H1 (cell line): ENCODE data around the gene NOS1AP. TPM values are rescaled to one million over a fixed set of nuclear protein-coding genes. Genes with fewer than 3 reads are reported as not detected.

Experiments used
- CTCF ChIA-PET: fragments of 300-600 bp; sonication (Branson Sonifier 250); formaldehyde crosslinking; loops from one replicate; lab custom pipeline; 2021; ENCODE audit not compliant: partially characterized antibody; lab: Charles Lee
- POLR2A ChIA-PET: fragments of 300-600 bp; sonication (Branson Sonifier 250); formaldehyde crosslinking; loops from one replicate; lab custom pipeline; 2021; ENCODE audit warnings: inconsistent platforms; ENCODE audit not compliant: partially characterized antibody; lab: Charles Lee
- DNase-seq, 2 experiments: peaks; one replicate each; pipeline versions ENCODE4 v3.0.0 to v3.0.0-alpha.2; 2010 to 2022; ENCODE audit warnings: low spot score in 2 of 2, low read depth in 1 of 2, mixed read lengths in 1 of 2
- FAIRE-seq: peaks from 2 replicates; lab custom pipeline; 2011; peaks lifted over from hg19 to GRCh38; lab: Jason Lieb, UNC
- H2AFZ ChIP-seq: 2 replicates; pipeline ENCODE4 v1.8.1; 2012; ENCODE audit warnings: low read length, inconsistent platforms
- H2AK5ac ChIP-seq: 2 replicates; pipeline ENCODE4 v1.6.1; 2013; ENCODE audit warnings: low read depth, low read length
- H2BK120ac ChIP-seq: replicated peaks from 2 replicates; pipeline ENCODE3; 2013; ENCODE audit warnings: low read depth, low read length, inconsistent platforms
- H2BK12ac ChIP-seq: 2 replicates; pipeline ENCODE4 v1.6.1; 2013; ENCODE audit warnings: low read depth, low read length
- H2BK15ac ChIP-seq: 2 replicates; pipeline ENCODE4 v1.6.1; 2013; ENCODE audit warnings: low read length
- H2BK20ac ChIP-seq: 2 replicates; pipeline ENCODE4 v1.6.1; 2013; ENCODE audit warnings: low read length
- H2BK5ac ChIP-seq: 2 replicates; pipeline ENCODE4 v1.6.1; 2013; ENCODE audit warnings: low read depth, low read length
- H3K14ac ChIP-seq: 2 replicates; pipeline ENCODE4 v1.6.1; 2013; ENCODE audit warnings: inconsistent platforms; ENCODE audit not compliant: insufficient read length
- H3K18ac ChIP-seq: 2 replicates; pipeline ENCODE4 v1.6.1; 2013; ENCODE audit warnings: low read length; ENCODE audit errors: extremely low read depth
- H3K23ac ChIP-seq: 2 replicates; pipeline ENCODE4 v1.6.1; 2013; ENCODE audit warnings: inconsistent platforms; ENCODE audit not compliant: insufficient read length
- H3K23me2 ChIP-seq: 2 replicates; pipeline ENCODE4 v1.6.1; 2013; ENCODE audit warnings: low read depth, low read length
- H3K27ac ChIP-seq: 2 replicates; pipeline ENCODE4 v1.6.1; 2011; ENCODE audit warnings: low read depth, low read length, inconsistent platforms
- H3K27me3 ChIP-seq, 4 experiments: replicated peaks in 1 of 4; 1 replicate in 1 of 4; 2 replicates in 3 of 4; pipeline versions ENCODE4 v1.6.1 to v1.8.1; 2011 to 2013; ENCODE audit warnings: low read length in 3 of 4, mild to moderate bottlenecking in 3 of 4, inconsistent platforms in 2 of 4, mixed read lengths in 2 of 4, moderate library complexity in 1 of 4; ENCODE audit not compliant: control insufficient read depth in 3 of 4, insufficient read depth in 3 of 4; ENCODE audit errors: extremely low read depth in 1 of 4
- H3K36me3 ChIP-seq, 4 experiments: 2 replicates each; pipeline versions ENCODE4 v1.6.1 to v1.8.1; 2011 to 2013; ENCODE audit warnings: mild to moderate bottlenecking in 4 of 4, low read length in 3 of 4, moderate library complexity in 2 of 4, control low read depth in 1 of 4, inconsistent platforms in 1 of 4; ENCODE audit not compliant: insufficient read depth in 4 of 4, control insufficient read depth in 2 of 4
- H3K4ac ChIP-seq: replicated peaks from 2 replicates; pipeline ENCODE3; 2013; ENCODE audit warnings: low read length, low read depth, mixed read lengths, inconsistent platforms; ENCODE audit not compliant: insufficient read length
- H3K4me1 ChIP-seq, 4 experiments: replicated peaks in 1 of 4; 1 replicate in 1 of 4; 2 replicates in 3 of 4; pipeline versions ENCODE4 v1.6.1 to v1.8.1; 2011 to 2013; ENCODE audit warnings: low read length in 3 of 4, inconsistent platforms in 2 of 4, mixed read lengths in 1 of 4; ENCODE audit not compliant: insufficient read depth in 4 of 4, control insufficient read depth in 3 of 4
- H3K4me2 ChIP-seq, 2 experiments: 2 replicates each; pipeline versions ENCODE4 v1.6.1 to v1.8.1; 2011 to 2013; ENCODE audit warnings: low read depth in 2 of 2, low read length in 2 of 2, control low read depth in 1 of 2, inconsistent platforms in 1 of 2, mild to moderate bottlenecking in 1 of 2; ENCODE audit not compliant: insufficient read depth in 1 of 2
- H3K4me3 ChIP-seq, 4 experiments: fragments of 200-600, 300-600 bp in 1 of 4; sonication (generic), shearing (Covaris generic), sonication (Bioruptor Twin) in 1 of 4; 2 replicates each; pipeline versions ENCODE4 v1.5.1 to v1.8.1; 2011 to 2016; ENCODE audit warnings: low read length in 4 of 4, low read depth in 3 of 4, control low read depth in 2 of 4, inconsistent platforms in 2 of 4, mild to moderate bottlenecking in 2 of 4, mixed read lengths in 1 of 4, moderate library complexity in 1 of 4; ENCODE audit not compliant: insufficient read depth in 2 of 4; ENCODE audit errors: extremely low read depth in 1 of 4
- H3K56ac ChIP-seq: replicated peaks from 2 replicates; pipeline ENCODE3; 2013; ENCODE audit warnings: low read depth, mild to moderate bottlenecking, mixed read lengths, low read length, inconsistent platforms; ENCODE audit not compliant: insufficient read length
- H3K79me1 ChIP-seq: 2 replicates; pipeline ENCODE4 v1.6.1; 2013; ENCODE audit warnings: low read depth, low read length, control low read depth
- H3K79me2 ChIP-seq, 2 experiments: 2 replicates each; pipeline versions ENCODE4 v1.6.1 to v1.8.1; 2012 to 2013; ENCODE audit warnings: low read length in 2 of 2, mild to moderate bottlenecking in 2 of 2, inconsistent platforms in 1 of 2; ENCODE audit not compliant: insufficient read depth in 2 of 2, control insufficient read depth in 1 of 2
- H3K9ac ChIP-seq, 4 experiments: replicated peaks in 1 of 4; 1 replicate in 1 of 4; 2 replicates in 3 of 4; pipeline versions ENCODE4 v1.6.1 to v1.8.1; 2011 to 2013; ENCODE audit warnings: low read depth in 3 of 4, low read length in 3 of 4, control low read depth in 2 of 4, mild to moderate bottlenecking in 2 of 4, moderate library complexity in 2 of 4, inconsistent platforms in 1 of 4; ENCODE audit errors: extremely low read depth in 1 of 4
- H3K9me3 ChIP-seq, 2 experiments: 2 replicates each; pipeline versions ENCODE4 v1.6.1 to v1.8.1; 2012 to 2013; ENCODE audit warnings: mild to moderate bottlenecking in 2 of 2, moderate library complexity in 2 of 2, control low read depth in 1 of 2, inconsistent platforms in 1 of 2, low read depth in 1 of 2, low read length in 1 of 2, mixed read lengths in 1 of 2; ENCODE audit not compliant: insufficient read depth in 2 of 2
- H4K20me1 ChIP-seq, 2 experiments: replicated peaks in 1 of 2; 2 replicates each; pipeline versions ENCODE3 to v1.8.1; 2011 to 2013; ENCODE audit warnings: inconsistent platforms in 2 of 2, low read length in 2 of 2, mild to moderate bottlenecking in 1 of 2; ENCODE audit not compliant: insufficient read depth in 2 of 2, control insufficient read depth in 1 of 2
- H4K5ac ChIP-seq: 2 replicates; pipeline ENCODE4 v1.6.1; 2013; ENCODE audit warnings: low read length, low read depth, mixed read lengths, inconsistent platforms; ENCODE audit not compliant: insufficient read length
- H4K8ac ChIP-seq: 2 replicates; pipeline ENCODE4 v1.8.0; 2013; ENCODE audit warnings: mild to moderate bottlenecking, moderate library complexity, low read length, inconsistent platforms; ENCODE audit not compliant: insufficient read depth; ENCODE audit errors: extremely low read depth
- H4K91ac ChIP-seq: replicated peaks from 2 replicates; pipeline ENCODE3; 2013; ENCODE audit warnings: low read length, mixed read lengths, inconsistent platforms; ENCODE audit not compliant: insufficient read length
- CTBP2 ChIP-seq: IDR thresholded peaks from 2 replicates; pipeline ENCODE4 v1.7.0; 2011; ENCODE audit warnings: borderline replicate concordance, mild to moderate bottlenecking, moderate library complexity, mixed read lengths, low read length; ENCODE audit not compliant: insufficient read depth, insufficient read length
- JUND ChIP-seq: IDR thresholded peaks from 2 replicates; pipeline ENCODE4 v1.6.1; 2011; ENCODE audit warnings: mild to moderate bottlenecking, improper control_type of control experiment, low read length
- WGBS, 2 experiments: shearing (Covaris generic) in 1 of 2; methylation state at CpG; one replicate each; pipeline versions ENCODE4 v1.1.6 to v1.1.7; 2013 to 2015; ENCODE audit warnings: low lambda C conversion rate in 2 of 2, mixed read lengths in 2 of 2, inconsistent platforms in 1 of 2, low coverage in 1 of 2, missing lambda C conversion rate in 1 of 2; ENCODE audit not compliant: insufficient replicate concordance in 2 of 2, insufficient coverage in 1 of 2, insufficient read length in 1 of 2; ENCODE audit errors: extremely low coverage in 1 of 2, missing lambda C conversion rate in 1 of 2; 5-methylcytosine and 5-hydroxymethylcytosine counted together
- polyA plus RNA-seq, 7 experiments: library from polyadenylated mRNA; depleted of rRNA in 3 of 7; stranded (reverse) in 5 of 7; unstranded in 2 of 7; fragments of >200 nt in 5 of 7; fragments of 200-250 nt in 2 of 7; gene quantifications; 1 replicate in 5 of 7; 2 replicates in 1 of 7; 4 replicates in 1 of 7; pipeline versions ENCODE4 v1.2.1 to v1.2.3, GENCODE V29; 2011 to 2013; ENCODE audit warnings: missing spikeins in 2 of 7, mixed read lengths in 2 of 7
- total RNA-seq: library from RNA; stranded (reverse); fragmentation: NEBNext Ultra II Directional; extraction: Animal tissue kit (Norgen Biotek cat#: 25700); gene quantifications from 2 replicates; pipeline ENCODE4 v1.2.1, GENCODE V29; 2021

Gene NOS1AP
- total and polyA plus RNA-seq, 2 of the 8 experiments (the other 6 are each of a cell fraction or from before 2014, with no cell fraction given), result 2.4 to 12.1 TPM

DNA sequence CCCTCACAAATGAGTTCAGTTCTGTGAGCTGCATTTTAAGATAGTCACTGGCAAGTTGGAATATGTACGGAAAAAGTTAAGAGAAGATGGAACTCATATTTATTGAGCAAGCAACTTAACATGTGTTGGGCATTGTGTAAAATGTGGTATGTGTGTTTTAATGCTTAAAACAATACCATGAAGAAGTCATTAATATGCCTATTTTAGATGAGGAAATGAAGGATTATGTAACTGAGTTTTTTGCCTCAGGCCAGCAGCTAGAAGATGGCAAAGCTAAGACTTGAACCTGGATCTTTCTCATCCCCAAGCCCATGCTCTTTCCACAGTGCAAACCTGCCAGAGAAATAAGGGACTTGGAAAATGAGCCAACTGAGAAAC lies 258.3 kb downstream of the NOS1AP start:
- Histone ChIP-seq H2BK15ac (no peak overlapping the region), H2BK20ac (no peak overlapping the region), H3K4me1 (no peaks in the 10 kb centered on the region), H2BK5ac (no peak overlapping the region), H3K23me2 (no peaks in the 10 kb centered on the region), H3K36me3 (no peaks in the 10 kb centered on the region), H2AK5ac (no peak overlapping the region), H3K23ac (no peak overlapping the region), H3K4ac (no peak overlapping the region), H3K14ac (no peak overlapping the region), H3K18ac (no peak overlapping the region), H4K8ac (no peak overlapping the region), H3K9me3 (no peaks in the 10 kb centered on the region), H3K4me2 (no peak overlapping the region), H4K20me1 (no peaks in the 10 kb centered on the region), H3K9ac (no peak overlapping the region), H2BK12ac (no peak overlapping the region), H3K79me2 (no peaks in the 10 kb centered on the region), H4K91ac (no peak overlapping the region), H3K27me3 (no peaks in the 10 kb centered on the region), H4K5ac (no peak overlapping the region), H2AFZ (no peak overlapping the region), H3K27ac (no peak overlapping the region), H3K79me1 (no peaks in the 10 kb centered on the region), H3K4me3 (no peak overlapping the region), H2BK120ac (no peak overlapping the region), H3K56ac (no peak overlapping the region)
- ChIA-PET POLR2A (interaction anchor here (0.6 kb wide), 1 partner anchor 408 kb away, joined by 3 read pairs; no protein-coding TSS in a partner anchor), CTCF (interaction anchor here (0.8 to 1.1 kb wide), 2 partner anchors 64 to 271 kb away, joined by 3 read pairs; no protein-coding TSS in a partner anchor)
- WGBS, 2 experiments, result 96% methylated on average over 1 of the region's 1 CpG; no CpG with 5 or more reads in 1 of the 2 experiments
- DNase-seq (no peak), FAIRE-seq (no peak)
- no peak for TF ChIP-seq CTBP2
- no peak for TF ChIP-seq JUND
